KOPT-K1 (cell line): ENCODE data around the gene GLE1.

Experiments
- H3K27ac ChIP-seq: fragments of 200-600 bp; sonication (generic); 2 replicates; pipeline ENCODE4 v1.5.1; 2016; ENCODE audit warnings: antibody characterized with exemption, mild to moderate bottlenecking, low read depth, low read length; ENCODE audit not compliant: poor library complexity, severe bottlenecking
- H3K36me3 ChIP-seq: fragments of 200-600 bp; sonication (generic); 2 replicates; pipeline ENCODE4 v1.5.1; 2017; ENCODE audit warnings: antibody characterized with exemption, mild to moderate bottlenecking, low read length, moderate library complexity; ENCODE audit not compliant: insufficient read depth
- H3K9me3 ChIP-seq: fragments of 200-600 bp; sonication (generic); 2 replicates; pipeline ENCODE4 v1.5.1; 2017; ENCODE audit warnings: antibody characterized with exemption, low read length, mild to moderate bottlenecking; ENCODE audit not compliant: insufficient read depth, poor library complexity, severe bottlenecking

The GLE1 gene

DNA sequence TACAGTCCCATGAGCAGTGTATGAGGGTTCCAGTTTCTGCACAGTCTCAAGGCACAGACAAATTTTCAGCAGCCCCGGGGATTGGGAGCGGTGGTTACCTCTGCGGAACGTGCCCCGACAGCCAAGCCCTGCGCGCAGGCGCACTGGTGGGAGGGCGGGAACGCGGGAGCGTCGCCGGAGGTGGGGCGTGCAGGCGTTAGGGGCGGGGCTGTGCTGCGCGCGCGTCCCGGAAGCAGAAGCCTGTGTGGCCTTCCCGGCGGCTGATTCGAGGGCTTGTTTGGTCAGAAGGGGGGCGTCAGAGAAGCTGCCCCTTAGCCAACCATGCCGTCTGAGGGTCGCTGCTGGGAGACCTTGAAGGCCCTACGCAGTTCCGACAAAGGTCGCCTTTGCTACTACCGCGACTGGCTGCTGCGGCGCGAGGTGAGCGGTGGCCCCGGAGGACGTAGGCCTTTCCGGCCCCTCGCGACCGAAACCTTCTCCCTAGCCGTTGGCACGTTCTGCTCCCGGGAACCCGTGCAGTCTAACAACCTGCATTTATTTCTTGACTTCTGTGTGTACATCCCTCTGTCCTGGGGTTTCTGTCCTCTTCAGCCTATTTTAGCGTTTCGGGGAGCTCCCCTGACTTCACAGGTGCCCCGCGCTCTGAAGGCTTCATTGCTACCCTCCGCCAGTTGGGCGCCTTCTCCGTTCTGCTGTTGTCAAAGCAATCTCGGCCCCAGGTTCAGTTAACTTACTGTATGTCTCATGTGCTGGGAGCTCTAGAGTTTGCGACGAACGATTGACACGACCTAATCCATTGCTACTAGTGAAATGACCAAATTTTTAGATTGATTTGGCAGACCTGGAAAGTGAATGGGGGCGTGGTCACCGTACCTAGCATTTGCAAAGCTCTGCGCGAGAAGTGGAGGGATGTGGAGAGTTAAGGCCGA is at the start of gene GLE1:
GLE1 (plus strand) TSS at position 235 of the 929 bp plus-strand sequence; CDS start at position 322, 87 bp downstream.
- Histone ChIP-seq H3K36me3 (peaks cover 54% of the 10 kb centered on the region), H3K9me3 (no peaks in the 10 kb centered on the region), H3K27ac (peak within 1 kb of the TSS; percentile 82)

DNA sequence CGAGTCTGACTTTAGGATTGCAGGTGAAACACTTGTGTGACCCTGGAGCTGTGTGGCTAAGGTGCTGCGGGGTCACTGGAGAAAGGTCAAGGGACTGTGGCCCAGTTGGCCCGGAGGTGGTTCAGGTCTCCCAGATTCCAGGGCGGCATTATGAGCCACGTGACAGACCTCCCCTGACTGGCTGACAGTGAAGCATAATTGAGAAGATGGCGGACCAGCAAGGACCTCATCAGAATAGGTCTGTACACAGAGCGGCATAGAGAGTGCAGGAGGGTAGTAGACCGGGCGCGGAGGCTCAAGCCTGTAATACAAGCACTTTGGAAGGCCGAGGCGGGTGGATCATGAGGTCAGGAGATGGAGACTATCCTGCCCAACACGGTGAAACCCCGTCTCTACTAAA is 49.5 kb upstream of the GLE1 start:
- H3K9me3 ChIP-seq = no peaks in the 10 kb centered on the region
- H3K27ac ChIP-seq = no peak overlapping the region
- H3K36me3 ChIP-seq = peaks cover 16% of the 10 kb centered on the region

DNA sequence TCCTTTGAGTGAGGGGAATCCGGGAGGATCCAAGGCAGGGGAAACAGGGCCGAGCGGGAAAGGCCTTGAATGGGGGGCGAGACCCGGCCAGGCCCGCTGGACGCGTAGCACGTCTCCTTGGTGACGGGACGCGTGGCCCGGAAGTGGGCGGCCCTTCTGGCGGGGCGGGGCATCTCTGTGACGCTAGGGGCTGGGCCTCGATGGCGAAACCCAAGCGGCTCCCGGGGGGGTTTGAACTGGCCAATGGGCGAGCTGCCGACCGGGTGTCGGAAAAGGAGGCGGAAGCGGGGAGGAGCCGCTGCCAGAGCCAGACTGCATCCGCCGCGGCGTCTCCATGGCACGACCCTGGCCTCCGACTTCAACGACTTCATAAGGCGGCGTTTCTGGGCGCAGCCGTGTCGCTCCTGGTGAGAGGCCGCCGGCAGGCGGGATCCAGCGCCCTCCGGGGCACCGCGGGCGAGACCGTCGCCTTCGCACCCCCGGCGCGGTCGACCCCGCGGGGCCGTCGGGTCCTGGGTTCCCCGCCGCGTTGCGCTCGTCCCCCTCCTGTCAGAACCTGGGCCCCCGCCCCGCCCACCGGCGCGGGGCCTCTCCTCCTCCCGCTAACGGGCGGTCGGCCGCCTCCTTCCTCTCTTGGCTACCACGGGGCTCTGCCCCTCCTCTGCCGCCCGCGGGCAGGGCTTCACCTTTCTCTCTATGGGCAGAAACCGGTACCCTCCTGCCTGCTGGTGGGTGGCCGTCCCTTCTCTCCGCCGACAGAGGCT is 48.5 kb upstream of the GLE1 start, which contains the start of gene ODF2:
ODF2 (plus strand) TSS at position 158 of the 764 bp plus-strand sequence; CDS start at position 244, 86 bp downstream.
- H3K36me3 ChIP-seq = peaks cover 26% of the 10 kb centered on the region
- H3K9me3 ChIP-seq = no peaks in the 10 kb centered on the region
- H3K27ac ChIP-seq = peak within 1 kb of the TSS; percentile 96

- Histone ChIP-seq H3K27ac (peak overlapping the region; percentile 96), H3K9me3 (no peaks in the 10 kb centered on the region), H3K36me3 (peaks cover 32% of the 10 kb centered on the region)
Measured at GRCh38 chr9:128456613-128457061, 47.9 kb upstream of the GLE1 start.

- peak overlapping the region; percentile 96 for H3K27ac ChIP-seq
- no peaks in the 10 kb centered on the region for H3K9me3 ChIP-seq
- peaks cover 38% of the 10 kb centered on the region for H3K36me3 ChIP-seq
Measured at GRCh38 chr9:128457207-128457606, 47.3 kb upstream of the GLE1 start.

- no peaks in the 10 kb centered on the region for H3K9me3 ChIP-seq
- H3K27ac ChIP-seq = no peak overlapping the region
- H3K36me3 ChIP-seq = peaks cover 56% of the 10 kb centered on the region
Measured at GRCh38 chr9:128459011-128459410, 45.5 kb upstream of the GLE1 start.

DNA sequence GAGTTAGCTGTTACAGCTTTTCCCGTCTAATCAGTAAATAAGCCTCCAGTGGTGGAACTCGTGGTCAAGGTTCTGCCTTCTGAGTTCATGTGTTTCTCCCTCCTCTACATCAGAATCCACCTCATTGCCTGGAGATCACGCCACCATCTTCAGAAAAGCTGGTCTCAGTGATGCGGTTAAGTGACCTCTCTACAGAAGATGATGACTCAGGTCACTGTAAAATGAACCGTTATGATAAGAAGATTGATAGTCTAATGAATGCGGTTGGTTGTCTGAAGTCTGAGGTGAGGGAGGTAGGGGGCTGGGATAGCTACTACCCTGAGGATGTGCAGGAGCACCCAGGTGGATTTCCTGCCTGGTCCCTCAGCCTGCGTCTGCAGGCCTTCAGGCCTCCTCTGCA is 35.4 kb upstream of the GLE1 start:
- Histone ChIP-seq H3K36me3 (peaks cover 89% of the 10 kb centered on the region), H3K27ac (no peak overlapping the region), H3K9me3 (no peaks in the 10 kb centered on the region)

DNA sequence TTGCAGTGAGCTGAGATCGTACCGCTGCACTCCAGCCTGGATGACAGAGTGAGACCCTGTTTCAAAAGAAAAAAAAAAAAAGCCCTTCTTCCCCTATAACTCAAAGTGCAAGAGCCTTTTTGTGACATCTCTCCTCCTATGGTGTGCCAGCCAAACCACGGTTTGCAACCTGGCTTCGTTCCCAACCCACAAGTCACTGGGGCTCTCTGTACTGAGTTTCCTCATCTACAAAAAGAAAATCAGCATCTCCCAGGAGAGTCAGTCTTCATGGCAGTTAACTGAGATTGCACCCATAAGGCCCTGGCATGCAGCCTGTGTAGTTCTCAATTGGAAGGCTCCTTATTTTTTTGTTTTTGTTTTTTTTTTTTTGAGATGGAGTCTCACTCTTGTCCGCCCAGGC is 34.0 kb upstream of the GLE1 start:
- H3K27ac ChIP-seq = no peak overlapping the region
- H3K36me3 ChIP-seq = peaks cover 89% of the 10 kb centered on the region
- no peaks in the 10 kb centered on the region for H3K9me3 ChIP-seq

GRCh38 chr9:128473104-128473503 is 31.4 kb upstream of the GLE1 start:
- H3K27ac ChIP-seq = no peak overlapping the region
- no peaks in the 10 kb centered on the region for H3K9me3 ChIP-seq
- H3K36me3 ChIP-seq = peaks cover 93% of the 10 kb centered on the region

DNA sequence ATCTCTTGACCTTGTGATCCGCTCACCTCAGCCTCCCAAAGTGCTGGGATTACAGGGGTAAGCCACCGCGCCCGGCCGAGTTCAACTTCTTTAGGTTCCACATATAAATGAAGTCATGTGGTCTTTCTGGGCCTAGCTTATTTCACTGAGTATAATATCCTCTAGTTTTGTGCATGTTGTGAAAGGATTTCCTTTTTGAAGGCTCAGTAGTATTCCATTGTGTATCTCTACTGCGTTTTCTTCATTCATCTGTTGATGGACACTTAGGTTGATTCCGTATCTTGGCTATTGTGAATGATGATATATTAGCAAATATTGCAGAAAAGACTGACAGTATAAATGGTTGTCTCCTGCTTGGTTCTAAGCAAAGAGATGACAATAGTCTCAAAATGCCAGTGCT is 28.7 kb upstream of the GLE1 start:
- Histone ChIP-seq H3K36me3 (peaks cover 94% of the 10 kb centered on the region), H3K27ac (no peak overlapping the region), H3K9me3 (no peaks in the 10 kb centered on the region)

DNA sequence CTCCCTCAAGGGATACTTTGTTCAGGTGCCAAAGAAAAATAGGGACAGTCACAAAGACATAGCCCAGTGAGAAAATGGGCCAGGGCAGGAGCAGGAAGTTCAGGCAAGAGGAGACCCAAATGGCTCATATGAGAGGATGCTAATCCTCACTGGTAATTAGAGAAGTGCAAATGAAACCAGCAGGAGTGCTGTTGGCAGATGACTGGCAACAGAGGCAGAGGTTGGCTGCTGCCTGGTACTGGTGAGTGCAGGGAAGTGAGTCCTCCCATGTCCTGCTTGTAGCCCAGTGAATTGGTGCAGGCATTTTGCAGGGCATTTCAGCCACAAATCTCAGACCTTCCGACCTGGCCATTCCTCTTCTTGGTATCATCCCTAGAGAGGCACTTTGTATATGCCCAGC is 25.3 kb upstream of the GLE1 start:
- Histone ChIP-seq H3K9me3 (no peaks in the 10 kb centered on the region), H3K36me3 (peaks cover 97% of the 10 kb centered on the region), H3K27ac (no peak overlapping the region)

GRCh38 chr9:128481561-128481960 is 23.0 kb upstream of the GLE1 start:
- Histone ChIP-seq H3K9me3 (no peaks in the 10 kb centered on the region), H3K36me3 (peaks cover 98% of the 10 kb centered on the region), H3K27ac (no peak overlapping the region)

GRCh38 chr9:128482186-128482585 is 22.3 kb upstream of the GLE1 start:
- Histone ChIP-seq H3K27ac (no peak overlapping the region), H3K9me3 (no peaks in the 10 kb centered on the region), H3K36me3 (peaks cover 98% of the 10 kb centered on the region)

DNA sequence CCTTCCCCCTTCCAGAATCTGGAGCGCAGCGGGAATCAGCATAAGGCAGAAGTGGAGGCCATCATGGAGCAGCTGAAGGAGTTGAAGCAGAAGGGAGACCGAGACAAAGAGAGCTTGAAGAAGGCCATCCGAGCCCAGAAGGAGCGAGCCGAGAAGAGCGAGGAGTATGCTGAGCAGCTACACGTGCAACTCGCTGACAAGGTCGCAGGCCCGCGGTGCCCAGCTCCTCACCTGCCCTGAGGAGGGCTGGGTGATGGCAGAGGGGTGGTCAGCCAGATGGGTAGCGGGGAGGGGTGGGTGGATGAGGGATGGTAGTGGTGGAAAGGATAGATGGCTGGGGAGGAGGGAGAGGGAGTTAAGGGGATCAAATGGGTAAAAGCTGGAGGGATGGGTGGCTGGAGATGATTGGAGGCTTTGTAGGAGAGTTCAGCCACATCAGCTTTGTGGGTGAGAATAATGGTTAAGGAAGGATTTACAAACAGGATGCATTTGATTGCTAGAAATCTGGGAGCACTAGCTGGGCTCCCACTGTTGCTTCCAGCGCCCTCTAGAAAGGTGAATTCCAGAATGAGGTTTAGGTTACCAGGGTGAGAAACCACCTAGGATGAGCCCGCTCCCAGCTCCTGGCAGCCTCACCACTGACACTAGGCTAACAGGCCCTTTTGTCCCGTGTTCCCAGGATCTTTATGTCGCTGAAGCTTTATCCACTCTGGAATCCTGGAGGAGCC is 19.7 kb upstream of the GLE1 start:
- peaks cover 98% of the 10 kb centered on the region for H3K36me3 ChIP-seq
- no peaks in the 10 kb centered on the region for H3K9me3 ChIP-seq
- H3K27ac ChIP-seq = no peak overlapping the region

- H3K9me3 ChIP-seq = no peaks in the 10 kb centered on the region
- peaks cover 98% of the 10 kb centered on the region for H3K36me3 ChIP-seq
- H3K27ac ChIP-seq = no peak overlapping the region
Measured at GRCh38 chr9:128485414-128485855, 19.1 kb upstream of the GLE1 start.
